ENCODE data around the gene RPL13A. TPM values are rescaled to one million over a fixed set of nuclear protein-coding genes. Genes with fewer than 3 reads are reported as not detected.

The RPL13A gene
- total and polyA plus RNA-seq, 9 of the 15 experiments (the other 6 are each of a cell fraction or from before 2014, with no cell fraction given) = 1,744 to 5,482 (median 2,949) TPM

- TF ChIP-seq CBX2 (IDR thresholded peaks at IDR 0.05; ENCODE audit: insufficient read depth, low read length, poor library complexity, severe bottlenecking) = no peak
- no peak for TF ChIP-seq NEUROD1 (IDR thresholded peaks at IDR 0.05; ENCODE audit: borderline replicate concordance, low read depth, low read length, partially characterized antibody)
- TF ChIP-seq, protein P1, sequence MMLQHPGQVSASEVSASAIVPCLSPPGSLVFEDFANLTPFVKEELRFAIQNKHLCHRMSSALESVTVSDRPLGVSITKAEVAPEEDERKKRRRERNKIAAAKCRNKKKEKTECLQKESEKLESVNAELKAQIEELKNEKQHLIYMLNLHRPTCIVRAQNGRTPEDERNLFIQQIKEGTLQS (IDR thresholded peaks at IDR 0.05) = no peak
- TF ChIP-seq, protein P1 (CRISPR knock-in tag; conservative IDR thresholded peaks at IDR 0.05) = no peak
- TF ChIP-seq, protein P2, sequence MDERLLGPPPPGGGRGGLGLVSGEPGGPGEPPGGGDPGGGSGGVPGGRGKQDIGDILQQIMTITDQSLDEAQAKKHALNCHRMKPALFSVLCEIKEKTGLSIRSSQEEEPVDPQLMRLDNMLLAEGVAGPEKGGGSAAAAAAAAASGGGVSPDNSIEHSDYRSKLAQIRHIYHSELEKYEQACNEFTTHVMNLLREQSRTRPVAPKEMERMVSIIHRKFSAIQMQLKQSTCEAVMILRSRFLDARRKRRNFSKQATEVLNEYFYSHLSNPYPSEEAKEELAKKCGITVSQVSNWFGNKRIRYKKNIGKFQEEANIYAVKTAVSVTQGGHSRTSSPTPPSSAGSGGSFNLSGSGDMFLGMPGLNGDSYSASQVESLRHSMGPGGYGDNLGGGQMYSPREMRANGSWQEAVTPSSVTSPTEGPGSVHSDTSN (CRISPR knock-in tag; IDR thresholded peaks at IDR 0.05; ENCODE audit: low read depth) = no peak
- TF ChIP-seq, protein P2 (tag; conservative IDR thresholded peaks at IDR 0.05; ENCODE audit: low read depth) = no peak
- no peak for TF ChIP-seq NR4A1 (CRISPR knock-in tag; IDR thresholded peaks at IDR 0.05)
- TF ChIP-seq NR4A1 (tag; IDR thresholded peaks at IDR 0.05) = 0 out of 2 replicates have a peak, but pooled peaks have one; percentile 36
- TF ChIP-seq RBM34 (IDR thresholded peaks at IDR 0.05; ENCODE audit: borderline replicate concordance, insufficient read depth, low read length) = no peak
- TF ChIP-seq ZNF24 (IDR thresholded peaks at IDR 0.05) = no peak
- TF ChIP-seq ZNF77 (CRISPR knock-in tag; IDR thresholded peaks at IDR 0.05) = no peak
- TF ChIP-seq, protein P3, sequence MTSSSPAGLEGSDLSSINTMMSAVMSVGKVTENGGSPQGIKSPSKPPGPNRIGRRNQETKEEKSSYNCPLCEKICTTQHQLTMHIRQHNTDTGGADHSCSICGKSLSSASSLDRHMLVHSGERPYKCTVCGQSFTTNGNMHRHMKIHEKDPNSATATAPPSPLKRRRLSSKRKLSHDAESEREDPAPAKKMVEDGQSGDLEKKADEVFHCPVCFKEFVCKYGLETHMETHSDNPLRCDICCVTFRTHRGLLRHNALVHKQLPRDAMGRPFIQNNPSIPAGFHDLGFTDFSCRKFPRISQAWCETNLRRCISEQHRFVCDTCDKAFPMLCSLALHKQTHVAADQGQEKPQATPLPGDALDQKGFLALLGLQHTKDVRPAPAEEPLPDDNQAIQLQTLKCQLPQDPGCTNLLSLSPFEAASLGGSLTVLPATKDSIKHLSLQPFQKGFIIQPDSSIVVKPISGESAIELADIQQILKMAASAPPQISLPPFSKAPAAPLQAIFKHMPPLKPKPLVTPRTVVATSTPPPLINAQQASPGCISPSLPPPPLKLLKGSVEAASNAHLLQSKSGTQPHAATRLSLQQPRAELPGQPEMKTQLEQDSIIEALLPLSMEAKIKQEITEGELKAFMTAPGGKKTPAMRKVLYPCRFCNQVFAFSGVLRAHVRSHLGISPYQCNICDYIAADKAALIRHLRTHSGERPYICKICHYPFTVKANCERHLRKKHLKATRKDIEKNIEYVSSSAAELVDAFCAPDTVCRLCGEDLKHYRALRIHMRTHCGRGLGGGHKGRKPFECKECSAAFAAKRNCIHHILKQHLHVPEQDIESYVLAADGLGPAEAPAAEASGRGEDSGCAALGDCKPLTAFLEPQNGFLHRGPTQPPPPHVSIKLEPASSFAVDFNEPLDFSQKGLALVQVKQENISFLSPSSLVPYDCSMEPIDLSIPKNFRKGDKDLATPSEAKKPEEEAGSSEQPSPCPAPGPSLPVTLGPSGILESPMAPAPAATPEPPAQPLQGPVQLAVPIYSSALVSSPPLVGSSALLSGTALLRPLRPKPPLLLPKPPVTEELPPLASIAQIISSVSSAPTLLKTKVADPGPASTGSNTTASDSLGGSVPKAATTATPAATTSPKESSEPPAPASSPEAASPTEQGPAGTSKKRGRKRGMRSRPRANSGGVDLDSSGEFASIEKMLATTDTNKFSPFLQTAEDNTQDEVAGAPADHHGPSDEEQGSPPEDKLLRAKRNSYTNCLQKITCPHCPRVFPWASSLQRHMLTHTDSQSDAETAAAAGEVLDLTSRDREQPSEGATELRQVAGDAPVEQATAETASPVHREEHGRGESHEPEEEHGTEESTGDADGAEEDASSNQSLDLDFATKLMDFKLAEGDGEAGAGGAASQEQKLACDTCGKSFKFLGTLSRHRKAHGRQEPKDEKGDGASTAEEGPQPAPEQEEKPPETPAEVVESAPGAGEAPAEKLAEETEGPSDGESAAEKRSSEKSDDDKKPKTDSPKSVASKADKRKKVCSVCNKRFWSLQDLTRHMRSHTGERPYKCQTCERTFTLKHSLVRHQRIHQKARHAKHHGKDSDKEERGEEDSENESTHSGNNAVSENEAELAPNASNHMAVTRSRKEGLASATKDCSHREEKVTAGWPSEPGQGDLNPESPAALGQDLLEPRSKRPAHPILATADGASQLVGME (CRISPR knock-in tag; IDR thresholded peaks at IDR 0.05) = no peak; the same call in 1 of the 2 replicates
- no peak for TF ChIP-seq KHSRP (IDR thresholded peaks at IDR 0.05)
- TF ChIP-seq HNRNPH1 (optimal IDR thresholded peaks at IDR 0.05; ENCODE audit: low read depth, low read length) = no peak
- peak; percentile 76; the same call in 1 of the 2 replicates for TF ChIP-seq NCOA6 (IDR thresholded peaks at IDR 0.05)
- TF ChIP-seq, protein P4, sequence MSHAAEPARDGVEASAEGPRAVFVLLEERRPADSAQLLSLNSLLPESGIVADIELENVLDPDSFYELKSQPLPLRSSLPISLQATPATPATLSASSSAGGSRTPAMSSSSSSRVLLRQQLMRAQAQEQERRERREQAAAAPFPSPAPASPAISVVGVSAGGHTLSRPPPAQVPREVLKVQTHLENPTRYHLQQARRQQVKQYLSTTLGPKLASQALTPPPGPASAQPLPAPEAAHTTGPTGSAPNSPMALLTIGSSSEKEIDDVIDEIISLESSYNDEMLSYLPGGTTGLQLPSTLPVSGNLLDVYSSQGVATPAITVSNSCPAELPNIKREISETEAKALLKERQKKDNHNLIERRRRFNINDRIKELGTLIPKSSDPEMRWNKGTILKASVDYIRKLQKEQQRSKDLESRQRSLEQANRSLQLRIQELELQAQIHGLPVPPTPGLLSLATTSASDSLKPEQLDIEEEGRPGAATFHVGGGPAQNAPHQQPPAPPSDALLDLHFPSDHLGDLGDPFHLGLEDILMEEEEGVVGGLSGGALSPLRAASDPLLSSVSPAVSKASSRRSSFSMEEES (CRISPR knock-in tag; IDR thresholded peaks at IDR 0.05) = no peak
- TF ChIP-seq SREBF1 (IDR thresholded peaks at IDR 0.05; ENCODE audit: borderline replicate concordance, low read depth, low read length) = 0 out of 2 replicates have a peak, but pooled peaks have one; percentile 33
Observed at GRCh38 chr19:49443366-49444099, 43.9 kb upstream of the RPL13A start (continued).
